ENCODE data around the gene CCNI. TPM values are rescaled to one million over a fixed set of nuclear protein-coding genes. Genes with fewer than 3 reads are reported as not detected.

The CCNI gene
- total RNA-seq, 1 donor from 2014 or later, result 396 TPM

- no peaks in the 10 kb centered on the region for H3K27me3 Mint-ChIP-seq (ENCODE audit: low read depth)
- no peak overlapping the region for H3K27ac Mint-ChIP-seq (ENCODE audit: unreplicated experiment)
- no peaks in the 10 kb centered on the region for H3K36me3 Mint-ChIP-seq (ENCODE audit: low read depth)
- TF ChIP-seq CTCF (conservative IDR thresholded peaks at IDR 0.05), result no peak
- H3K4me3 Mint-ChIP-seq, result no peak overlapping the region
- no peak for DNase-seq (ENCODE audit: low read depth, low spot score)
- H3K4me1 Mint-ChIP-seq, result no peaks in the 10 kb centered on the region
- H3K9me3 Mint-ChIP-seq, result peaks cover 3% of the 10 kb centered on the region
Observed at GRCh38 chr4:77104388-77104787, 28.6 kb upstream of the CCNI start.

DNA sequence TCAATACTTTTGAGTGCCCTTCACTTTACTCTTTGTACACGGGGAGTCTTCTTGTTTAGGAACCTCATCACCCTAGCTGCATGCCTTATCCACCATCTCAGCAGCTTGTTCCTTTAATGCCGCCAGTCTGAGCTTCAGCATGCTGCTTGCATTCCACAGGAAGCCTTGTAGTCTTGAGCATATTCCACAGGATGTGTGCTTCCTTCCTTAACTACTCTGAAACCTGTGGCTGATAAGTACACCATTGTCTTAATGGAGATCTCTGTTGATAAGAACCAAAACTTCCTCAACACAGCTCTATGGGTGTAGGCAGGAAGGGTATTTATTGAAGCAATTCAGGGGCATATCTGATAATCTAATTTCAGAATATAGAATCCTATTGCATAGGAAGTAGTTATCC is 24.4 kb upstream of the CCNI start:
- H3K9me3 Mint-ChIP-seq, result no peaks in the 10 kb centered on the region
- no peak overlapping the region for H3K27ac Mint-ChIP-seq (ENCODE audit: unreplicated experiment)
- no peaks in the 10 kb centered on the region for H3K27me3 Mint-ChIP-seq (ENCODE audit: low read depth)
- DNase-seq (ENCODE audit: low read depth, low spot score), result no peak
- peaks cover 5% of the 10 kb centered on the region for H3K4me1 Mint-ChIP-seq
- no peaks in the 10 kb centered on the region for H3K36me3 Mint-ChIP-seq (ENCODE audit: low read depth)
- no peak for TF ChIP-seq CTCF (conservative IDR thresholded peaks at IDR 0.05)
- no peak overlapping the region for H3K4me3 Mint-ChIP-seq

DNA sequence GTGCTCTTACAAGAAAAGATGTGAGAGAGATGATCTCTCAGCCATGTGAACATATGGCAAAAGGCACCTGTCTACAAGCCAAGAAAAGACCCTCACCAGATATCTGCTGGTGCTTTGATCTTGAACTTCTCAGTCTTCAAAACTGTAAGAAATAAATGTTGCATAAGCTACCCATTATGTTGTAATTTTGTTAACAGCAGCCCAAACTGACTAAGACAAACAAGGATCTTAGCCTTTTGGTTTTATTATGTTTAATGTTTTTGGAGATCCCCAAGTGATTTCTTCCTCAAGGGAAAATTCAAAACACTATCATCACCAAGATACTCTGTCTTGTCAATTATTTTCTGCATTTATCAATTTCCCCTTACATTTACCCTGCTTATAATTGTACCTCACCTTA is 21.8 kb upstream of the CCNI start:
- Mint-ChIP-seq H3K27ac (ENCODE audit: unreplicated experiment) (no peak overlapping the region), H3K9me3 (no peaks in the 10 kb centered on the region)
- no peak for DNase-seq (ENCODE audit: low read depth, low spot score)

DNA sequence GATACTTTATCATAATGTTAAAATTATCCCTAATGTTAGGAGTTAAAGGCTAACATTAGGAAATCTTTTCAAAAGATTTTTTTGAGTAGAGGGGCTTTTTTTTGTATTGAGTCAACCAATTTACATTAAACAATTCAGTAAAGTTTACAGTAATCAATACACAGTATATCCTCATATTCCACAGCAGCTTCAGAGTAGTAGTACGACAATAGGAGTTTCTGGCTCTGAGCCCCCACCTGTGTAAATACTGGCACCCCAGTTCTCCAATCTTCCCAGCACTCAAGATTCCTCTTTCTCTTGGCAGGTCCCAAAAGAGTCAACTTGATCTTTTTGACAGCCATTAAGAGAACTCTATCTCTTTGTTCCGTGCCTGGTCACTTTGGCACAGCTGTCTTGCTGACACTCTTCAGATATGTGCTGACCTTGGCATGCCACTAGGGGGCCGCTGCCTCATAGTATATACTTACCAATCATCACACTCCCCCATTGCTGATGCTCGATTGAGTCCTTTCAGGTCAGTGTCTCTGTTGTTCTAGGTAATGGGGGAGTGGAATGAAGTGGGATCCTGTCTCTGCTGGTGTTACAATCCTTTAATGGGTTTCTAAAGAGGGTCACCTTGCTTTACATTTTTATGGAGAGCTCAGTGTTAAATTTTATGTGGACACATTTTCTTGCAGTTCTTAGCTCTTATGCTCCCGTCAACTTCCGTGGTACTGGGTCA is 19.5 kb upstream of the CCNI start:
- peak; percentile 91 for TF ChIP-seq CTCF (conservative IDR thresholded peaks at IDR 0.05)
- DNase-seq (ENCODE audit: low read depth, low spot score), result peak; percentile 70
- Mint-ChIP-seq H3K36me3 (ENCODE audit: low read depth) (no peaks in the 10 kb centered on the region), H3K27ac (ENCODE audit: unreplicated experiment) (no peak overlapping the region), H3K4me3 (no peak overlapping the region), H3K27me3 (ENCODE audit: low read depth) (no peaks in the 10 kb centered on the region), H3K9me3 (no peaks in the 10 kb centered on the region), H3K4me1 (peaks cover 6% of the 10 kb centered on the region)

More for the DNA sequence above, 21.8 kb upstream of the CCNI start:
- TF ChIP-seq CTCF (conservative IDR thresholded peaks at IDR 0.05), result no peak
- no peaks in the 10 kb centered on the region for H3K27me3 Mint-ChIP-seq (ENCODE audit: low read depth)
- peaks cover 6% of the 10 kb centered on the region for H3K4me1 Mint-ChIP-seq
- no peaks in the 10 kb centered on the region for H3K36me3 Mint-ChIP-seq (ENCODE audit: low read depth)
- no peak overlapping the region for H3K4me3 Mint-ChIP-seq

GRCh38 chr4:77094496-77094895 is 18.7 kb upstream of the CCNI start:
- DNase-seq (ENCODE audit: low read depth, low spot score), result no peak
- H3K36me3 Mint-ChIP-seq (ENCODE audit: low read depth), result no peaks in the 10 kb centered on the region
- TF ChIP-seq CTCF (conservative IDR thresholded peaks at IDR 0.05), result no peak

More at GRCh38 chr4:77094496-77094895, 18.7 kb upstream of the CCNI start:
- Mint-ChIP-seq H3K4me3 (no peak overlapping the region), H3K27me3 (ENCODE audit: low read depth) (no peaks in the 10 kb centered on the region), H3K4me1 (peaks cover 6% of the 10 kb centered on the region), H3K9me3 (no peaks in the 10 kb centered on the region), H3K27ac (ENCODE audit: unreplicated experiment) (no peak overlapping the region)

Measured in neural crest cell (in vitro differentiated cells).